ENCODE results near the gene KRTAP10-4. TPM values are rescaled to one million over a fixed set of nuclear protein-coding genes. Genes with fewer than 3 reads are reported as not detected.

KRTAP10-4 gene
- total RNA-seq, result not detected

- ATAC-seq, result peak; percentile 25
Measured at GRCh38 chr21:44573630-44574456, at the start of gene KRTAP10-4. TSS of gene KRTAP10-4 (plus strand) at chr21:44573729. CDS start at chr21:44573759, 30 bp downstream.

- ATAC-seq, result no peak
Measured at GRCh38 chr21:44524414-44525371, 48.8 kb upstream of the KRTAP10-4 start.

- no peak for ATAC-seq
Measured at GRCh38 chr21:44525391-44526095, 48.0 kb upstream of the KRTAP10-4 start.

- ATAC-seq, result no peak
Measured at GRCh38 chr21:44526096-44526997, 47.2 kb upstream of the KRTAP10-4 start.

- ATAC-seq, result no peak
Measured at GRCh38 chr21:44527156-44527982, 46.2 kb upstream of the KRTAP10-4 start.

- ATAC-seq, result no peak
Measured at GRCh38 chr21:44527983-44528633, 45.4 kb upstream of the KRTAP10-4 start.

GRCh38 chr21:44528634-44528995, 44.9 kb upstream of the KRTAP10-4 start:
- ATAC-seq, result no peak

- no peak for ATAC-seq
Measured at GRCh38 chr21:44529011-44529421, 44.5 kb upstream of the KRTAP10-4 start.

GRCh38 chr21:44529503-44530125, 43.9 kb upstream of the KRTAP10-4 start:
- no peak for ATAC-seq

GRCh38 chr21:44530221-44530902, 43.2 kb upstream of the KRTAP10-4 start:
- ATAC-seq, result no peak

- no peak for ATAC-seq
Measured at GRCh38 chr21:44530903-44531605, 42.5 kb upstream of the KRTAP10-4 start.

GRCh38 chr21:44531606-44532564, 41.6 kb upstream of the KRTAP10-4 start:
- ATAC-seq, result no peak

GRCh38 chr21:44532712-44533111, 40.8 kb upstream of the KRTAP10-4 start:
- ATAC-seq, result no peak

GRCh38 chr21:44533121-44533890, 40.2 kb upstream of the KRTAP10-4 start:
- ATAC-seq, result no peak

- ATAC-seq, result no peak
Measured at GRCh38 chr21:44533891-44534627, 39.5 kb upstream of the KRTAP10-4 start.

GRCh38 chr21:44534688-44535087, 38.8 kb upstream of the KRTAP10-4 start:
- no peak for ATAC-seq

Data from esophagus mucosa (tissue), 1 donor.